K562 (cell line): ENCODE measurements around the gene PSMC3IP. TPM values are rescaled to one million over a fixed set of nuclear protein-coding genes. Genes with fewer than 3 reads are reported as not detected.
A peak's percentile ranks its signal among the peaks of the same experiment; 100 is the strongest.

Experiments
- CBFA2T3 ChIP-seq: fragments of 450-650 bp; IDR thresholded peaks from 2 replicates; pipeline ENCODE4 v1.6.1; 2017
- CSDE1 ChIP-seq, 2 experiments: fragments of 450-650 bp; IDR thresholded peaks; 2 replicates each; pipeline ENCODE4 v1.6.1; 2016; ENCODE audit warnings: mild to moderate bottlenecking in 1 of 2
- DDX20 ChIP-seq: fragments of 450-650 bp; IDR thresholded peaks from 2 replicates; pipeline ENCODE4 v1.6.1; 2016; ENCODE audit warnings: missing genetic modification characterization, low read depth, mild to moderate bottlenecking, missing compliant biosample characterization, moderate library complexity
- ID3 ChIP-seq, 2 experiments: fragments of 250-450 bp in 1 of 2; fragments of 450-650 bp in 1 of 2; sonication (Bioruptor Pico) in 1 of 2; IDR thresholded peaks; 2 replicates each; pipeline versions ENCODE4 v1.6.1 to v1.8.0; 2016 to 2021; ENCODE audit warnings: mild to moderate bottlenecking in 2 of 2, moderate library complexity in 2 of 2, missing compliant biosample characterization in 1 of 2, missing genetic modification characterization in 1 of 2
- IFI16 ChIP-seq: fragments of 250-450 bp; sonication (Bioruptor Pico); IDR thresholded peaks from 2 replicates; pipeline ENCODE4 v2.1.2; 2022; ENCODE audit warnings: mild to moderate bottlenecking, inconsistent platforms
- KAT8 ChIP-seq: fragments of 450-650 bp; IDR thresholded peaks from 2 replicates; pipeline ENCODE4 v1.6.1; 2016; ENCODE audit warnings: low read depth, mild to moderate bottlenecking
- KLF13 ChIP-seq: fragments of 450-650 bp; IDR thresholded peaks from 2 replicates; pipeline ENCODE4 v1.6.1; 2016; ENCODE audit warnings: missing genetic modification characterization, low read depth, mild to moderate bottlenecking, missing compliant biosample characterization, moderate library complexity, borderline replicate concordance
- PRDM10 ChIP-seq: fragments of 450-650 bp; IDR thresholded peaks from 2 replicates; pipeline ENCODE4 v1.6.1; 2018; ENCODE audit not compliant: partially characterized antibody
- RBM34 ChIP-seq: fragments of 200-400 bp; formaldehyde crosslinking; IDR thresholded peaks from 2 replicates; pipeline ENCODE4 v1.6.1; 2018; ENCODE audit warnings: low read length, borderline replicate concordance; ENCODE audit not compliant: insufficient read depth
- SNRNP70 ChIP-seq: fragments of 200-400 bp; formaldehyde crosslinking; optimal IDR thresholded peaks from 2 replicates; pipeline ENCODE3; 2017; ENCODE audit warnings: low read depth, low read length
- TCF7L2 ChIP-seq: fragments of 150-350 bp; IDR thresholded peaks from 2 replicates; pipeline ENCODE4 v1.6.1; 2016; ENCODE audit warnings: low read depth, mild to moderate bottlenecking, low read length, moderate library complexity
- TOE1 ChIP-seq, 2 experiments: fragments of 450-650 bp in 1 of 2; sonication (generic) in 1 of 2; formaldehyde crosslinking in 1 of 2; IDR thresholded peaks; 2 replicates each; pipeline versions ENCODE4 v1.7.1 to v1.8.0; 2016 to 2022; ENCODE audit warnings: borderline replicate concordance in 2 of 2, mild to moderate bottlenecking in 2 of 2, antibody characterized with exemption in 1 of 2, inconsistent platforms in 1 of 2, low read depth in 1 of 2, missing genetic modification reagents in 1 of 2, moderate library complexity in 1 of 2
- ZMIZ1 ChIP-seq, 2 experiments: fragments of 150-350 bp in 1 of 2; IDR thresholded peaks; 2 replicates each; pipeline ENCODE4 v1.6.1; 2012 to 2016; ENCODE audit warnings: low read depth in 2 of 2, low read length in 2 of 2, mild to moderate bottlenecking in 1 of 2, moderate library complexity in 1 of 2
- ZNF174 ChIP-seq: fragments of 250-450 bp; sonication (Bioruptor Pico); IDR thresholded peaks from 2 replicates; pipeline ENCODE4 v1.4.0; 2020; ENCODE audit warnings: mild to moderate bottlenecking
- ZNF444 ChIP-seq: fragments of 250-450 bp; sonication (Bioruptor Pico); IDR thresholded peaks from 2 replicates; pipeline ENCODE4 v1.4.0; 2020; ENCODE audit warnings: mild to moderate bottlenecking, moderate library complexity
- polyA plus RNA-seq, 8 experiments: library from polyadenylated mRNA; depleted of rRNA in 4 of 8; stranded (reverse) in 5 of 8; unstranded in 3 of 8; fragments of >200 nt; fragmentation: Nextera tagmentation in 2 of 8; fragmentation: Illumina TruSeq in 1 of 8; extraction: Ambion mirVana in 2 of 8; extraction: Trizol in 1 of 8; gene quantifications; 2 replicates each; pipeline versions ENCODE4 v1.2.1 to v1.2.3, GENCODE V29; 2011 to 2014; ENCODE audit warnings: inconsistent platforms in 1 of 8, missing spikeins in 1 of 8
- total RNA-seq, 7 experiments: library from RNA; depleted of rRNA in 6 of 7; stranded (reverse); fragments of >200 nt in 6 of 7; fragmentation: Illumina TruSeq in 2 of 7; extraction: Trizol in 2 of 7; gene quantifications; 2 replicates each; pipeline versions ENCODE4 v1.2.1 to v1.2.3, GENCODE V29; 2011 to 2021; ENCODE audit warnings: low replicate concordance in 1 of 7
- TF ChIP-seq, protein P1 (sequence below): fragments of 250-450 bp; sonication (Bioruptor Pico); IDR thresholded peaks from 2 replicates; pipeline ENCODE4 v1.8.0; 2022; ENCODE audit warnings: moderate library complexity, mild to moderate bottlenecking, inconsistent platforms
- TF ChIP-seq, protein P2 (sequence below): sonication (generic); formaldehyde crosslinking; IDR thresholded peaks from 2 replicates; pipeline ENCODE4 v1.9.0; 2022; ENCODE audit warnings: mild to moderate bottlenecking, missing genetic modification reagents

Gene PSMC3IP
- total and polyA plus RNA-seq, 9 of the 15 experiments (the other 6 are each of a cell fraction or from before 2014, with no cell fraction given) = 13.8 to 65.6 (median 32.8) TPM

DNA sequence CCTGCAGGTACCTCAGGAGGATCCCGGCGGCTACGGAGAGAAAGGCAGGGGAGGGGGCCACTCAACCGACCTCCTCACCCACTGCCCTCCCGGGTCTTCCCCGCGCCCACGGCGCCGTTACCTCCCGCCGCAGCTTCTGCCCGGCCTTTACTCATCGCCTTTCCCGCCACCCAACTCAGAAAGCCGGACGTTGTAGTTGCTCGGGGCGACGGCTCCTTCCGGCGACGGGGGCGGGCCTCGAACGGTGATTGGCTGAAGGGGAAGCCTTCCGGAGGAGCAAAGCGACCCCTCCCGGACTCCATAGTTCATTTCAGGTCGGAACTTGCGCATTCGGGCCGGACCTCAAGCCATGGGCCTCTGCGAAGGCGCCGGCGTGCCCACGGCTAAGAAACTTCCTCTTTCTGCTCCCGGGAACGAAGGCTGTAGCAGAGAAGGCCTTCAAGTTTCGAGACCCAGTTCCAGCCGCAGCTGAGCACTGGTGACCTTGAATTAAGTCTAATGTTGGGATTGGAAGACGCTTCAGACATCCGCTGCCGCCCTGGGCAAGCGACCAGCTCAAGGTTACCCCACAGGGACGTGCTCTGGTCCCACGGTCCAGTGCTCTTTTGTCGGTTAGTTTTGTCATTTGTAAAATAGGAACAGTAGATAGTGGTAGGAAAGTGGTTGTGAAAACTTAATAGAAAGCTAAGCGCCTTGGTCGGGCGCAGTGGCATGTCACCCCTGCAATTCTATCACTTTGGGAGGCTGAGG is at the start of gene PSMC3IP (continued):
- TF ChIP-seq TCF7L2 (no peak), KLF13 (tag) (no peak), IFI16 (CRISPR knock-in tag) (no peak), CSDE1 (IDR thresholded peaks at IDR 0.05) (peak in 1 of 2 experiments; percentile 77; a peak in 2 of 4 replicates), DDX20 (tag) (no peak), ZNF444 (CRISPR knock-in tag) (no peak), KAT8 (no peak), SNRNP70 (no peak), ZMIZ1 (IDR thresholded peaks at IDR 0.05; ENCODE audit: low read depth in 2 of 2, low read length in 2 of 2) (no peak), ID3 (CRISPR knock-in tag; IDR thresholded peaks at IDR 0.05) (no peak), ID3 (tag; IDR thresholded peaks at IDR 0.05) (no peak), RBM34 (no peak), PRDM10 (no peak), CBFA2T3 (no peak), TOE1 (IDR thresholded peaks at IDR 0.05; ENCODE audit: borderline replicate concordance) (peak; percentile 22; the same call in 1 of the 2 replicates), TOE1 (CRISPR knock-in tag; IDR thresholded peaks at IDR 0.05; ENCODE audit: borderline replicate concordance, low read depth) (no peak), ZNF174 (CRISPR knock-in tag) (no peak)
- TF ChIP-seq, protein P1, sequence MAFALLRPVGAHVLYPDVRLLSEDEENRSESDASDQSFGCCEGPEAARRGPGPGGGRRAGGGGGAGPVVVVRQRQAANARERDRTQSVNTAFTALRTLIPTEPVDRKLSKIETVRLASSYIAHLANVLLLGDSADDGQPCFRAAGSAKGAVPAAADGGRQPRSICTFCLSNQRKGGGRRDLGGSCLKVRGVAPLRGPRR (CRISPR knock-in tag) = no peak
- TF ChIP-seq, protein P2, sequence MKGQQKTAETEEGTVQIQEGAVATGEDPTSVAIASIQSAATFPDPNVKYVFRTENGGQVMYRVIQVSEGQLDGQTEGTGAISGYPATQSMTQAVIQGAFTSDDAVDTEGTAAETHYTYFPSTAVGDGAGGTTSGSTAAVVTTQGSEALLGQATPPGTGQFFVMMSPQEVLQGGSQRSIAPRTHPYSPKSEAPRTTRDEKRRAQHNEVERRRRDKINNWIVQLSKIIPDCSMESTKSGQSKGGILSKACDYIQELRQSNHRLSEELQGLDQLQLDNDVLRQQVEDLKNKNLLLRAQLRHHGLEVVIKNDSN = no peak
